WTC11 (cell line): Measurements from ENCODE around the gene SH3GL3. TPM values are rescaled to one million over a fixed set of nuclear protein-coding genes. Genes with fewer than 3 reads are reported as not detected.

Experiments used
- ATAC-seq: fragments of 200-7000 bp; cut with Tn5 transposase; 2 replicates; pipeline ENCODE4 v1.10.0; 2021; ENCODE audit warnings: mild to moderate bottlenecking, moderate library complexity
- CTCF ChIA-PET: fragments of 300-600 bp; sonication (Branson Sonifier 250); formaldehyde crosslinking; loops from one replicate; lab custom pipeline; 2021; ENCODE audit warnings: antibody characterized with exemption; lab: Charles Lee
- POLR2A ChIA-PET: fragments of 350-600 bp; sonication (Branson Sonifier 250); formaldehyde crosslinking; loops from one replicate; lab custom pipeline; 2021; ENCODE audit warnings: antibody characterized with exemption; lab: Charles Lee
- DNase-seq: peaks from one replicate; pipeline ENCODE4 v3.0.0; 2021; ENCODE audit warnings: low spot score
- H3K27ac Mint-ChIP-seq: 2 replicates; pipeline ENCODE4 v1.8.0; 2021; ENCODE audit warnings: mixed read lengths
- H3K27me3 Mint-ChIP-seq: 2 replicates; pipeline ENCODE4 v1.8.0; 2021; ENCODE audit warnings: low read depth, mild to moderate bottlenecking, moderate library complexity, mixed read lengths
- H3K36me3 Mint-ChIP-seq: 2 replicates; pipeline ENCODE4 v1.8.0; 2021; ENCODE audit warnings: mixed read lengths
- H3K4me1 Mint-ChIP-seq: 2 replicates; pipeline ENCODE4 v1.8.0; 2022; ENCODE audit warnings: mixed read lengths
- H3K4me3 Mint-ChIP-seq: 2 replicates; pipeline ENCODE4 v1.8.0; 2021; ENCODE audit warnings: mild to moderate bottlenecking, moderate library complexity, mixed read lengths
- H3K9me3 Mint-ChIP-seq: 2 replicates; pipeline ENCODE4 v1.8.0; 2021; ENCODE audit warnings: mixed read lengths
- CREM ChIP-seq: sonication (generic); formaldehyde crosslinking; IDR thresholded peaks from 2 replicates; pipeline ENCODE4 v1.8.1; 2022; ENCODE audit warnings: mild to moderate bottlenecking, missing genetic modification reagents, moderate library complexity
- KAT7 ChIP-seq: sonication (generic); formaldehyde crosslinking; IDR thresholded peaks from 2 replicates; pipeline ENCODE4 v1.8.1; 2023; ENCODE audit warnings: missing genetic modification reagents, mild to moderate bottlenecking, borderline replicate concordance
- MLX ChIP-seq: sonication (generic); formaldehyde crosslinking; IDR thresholded peaks from 2 replicates; pipeline ENCODE4 v1.8.1; 2023; ENCODE audit warnings: mild to moderate bottlenecking, missing genetic modification reagents, moderate library complexity
- MYBL2 ChIP-seq: sonication (generic); formaldehyde crosslinking; IDR thresholded peaks from 2 replicates; pipeline ENCODE4 v1.8.1; 2023; ENCODE audit warnings: mild to moderate bottlenecking, moderate library complexity, missing genetic modification reagents
- OVOL2 ChIP-seq: fragments of 250-450 bp; sonication (Bioruptor Pico); IDR thresholded peaks from 2 replicates; pipeline ENCODE4 v1.9.0; 2021; ENCODE audit warnings: mild to moderate bottlenecking, borderline replicate concordance
- PREB ChIP-seq: sonication (generic); formaldehyde crosslinking; IDR thresholded peaks from 2 replicates; pipeline ENCODE4 v1.8.1; 2022; ENCODE audit warnings: mild to moderate bottlenecking, missing genetic modification reagents, moderate library complexity, borderline replicate concordance
- RELA ChIP-seq: sonication (generic); formaldehyde crosslinking; IDR thresholded peaks from 2 replicates; pipeline ENCODE4 v1.8.1; 2022; ENCODE audit warnings: missing genetic modification reagents, mild to moderate bottlenecking, borderline replicate concordance
- TCF7 ChIP-seq: sonication (generic); formaldehyde crosslinking; IDR thresholded peaks from 2 replicates; pipeline ENCODE4 v1.8.0; 2022; ENCODE audit warnings: mild to moderate bottlenecking, low read depth, missing genetic modification reagents, moderate library complexity
- TEAD1 ChIP-seq: sonication (generic); formaldehyde crosslinking; IDR thresholded peaks from 2 replicates; pipeline ENCODE4 v1.8.0; 2022; ENCODE audit warnings: mild to moderate bottlenecking, missing genetic modification reagents
- USF1 ChIP-seq: sonication (generic); formaldehyde crosslinking; IDR thresholded peaks from 2 replicates; pipeline ENCODE4 v1.8.0; 2022; ENCODE audit warnings: mild to moderate bottlenecking, missing genetic modification reagents
- USF2 ChIP-seq: sonication (generic); formaldehyde crosslinking; IDR thresholded peaks from 2 replicates; pipeline ENCODE4 v1.8.1; 2023; ENCODE audit warnings: mild to moderate bottlenecking, missing genetic modification reagents, moderate library complexity
- ZNF219 ChIP-seq: sonication (generic); formaldehyde crosslinking; IDR thresholded peaks from 2 replicates; pipeline ENCODE4 v1.8.0; 2023; ENCODE audit warnings: missing genetic modification reagents, mild to moderate bottlenecking, borderline replicate concordance
- ZNF232 ChIP-seq: sonication (generic); formaldehyde crosslinking; IDR thresholded peaks from 2 replicates; pipeline ENCODE4 v1.8.0; 2022; ENCODE audit warnings: mild to moderate bottlenecking, missing genetic modification reagents
- ZNF263 ChIP-seq: sonication (generic); formaldehyde crosslinking; IDR thresholded peaks from 2 replicates; pipeline ENCODE4 v1.8.1; 2022; ENCODE audit warnings: low read depth, mild to moderate bottlenecking, moderate library complexity, missing genetic modification reagents
- ZSCAN18 ChIP-seq: fragments of 250-450 bp; sonication (Bioruptor Pico); IDR thresholded peaks from 2 replicates; pipeline ENCODE4 v2.1.2; 2022; ENCODE audit warnings: mild to moderate bottlenecking, moderate library complexity
- total RNA-seq: library from RNA; stranded (reverse); gene quantifications from 3 replicates; pipeline ENCODE4 v1.2.3, GENCODE V29; 2021
- TF ChIP-seq, protein P1 (sequence below): sonication (generic); formaldehyde crosslinking; IDR thresholded peaks from 2 replicates; pipeline ENCODE4 v1.8.1; 2022; ENCODE audit warnings: mild to moderate bottlenecking, moderate library complexity, missing genetic modification reagents
- TF ChIP-seq, protein P2 (sequence below): sonication (generic); formaldehyde crosslinking; IDR thresholded peaks from 2 replicates; pipeline ENCODE4 v1.8.1; 2023; ENCODE audit warnings: mild to moderate bottlenecking, missing genetic modification reagents, borderline replicate concordance
- TF ChIP-seq, protein P3 (sequence below): fragments of 250-450 bp; sonication (Bioruptor Pico); IDR thresholded peaks from 2 replicates; pipeline ENCODE4 v1.8.0; 2021; ENCODE audit warnings: mild to moderate bottlenecking

The SH3GL3 gene
- total RNA-seq, 1 experiment from 2014 or later = 9.2 TPM

DNA sequence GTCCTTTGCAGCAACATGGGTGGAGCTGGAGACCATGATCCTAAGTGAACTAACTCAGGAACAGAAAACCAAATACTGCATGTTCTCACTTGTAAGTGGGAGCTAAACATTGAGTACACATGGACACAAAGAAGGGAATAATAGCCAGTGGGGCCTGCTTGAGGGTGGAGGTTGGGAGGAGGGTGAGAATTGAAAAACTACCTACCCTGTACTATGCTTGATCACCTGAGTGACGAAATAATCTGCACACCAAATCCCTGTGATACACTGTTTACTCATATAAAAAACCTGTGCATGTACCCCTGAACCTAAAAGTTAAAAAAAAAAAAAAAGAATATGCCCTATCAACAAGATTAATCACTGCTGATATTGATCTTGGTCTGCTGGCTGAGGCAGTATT lies 148.1 kb downstream of the SH3GL3 start:
- DNase-seq (no peak), ATAC-seq (no peak)
- Mint-ChIP-seq H3K27me3 (no peaks in the 10 kb centered on the region; the same call in 1 of the 2 replicates), H3K4me3 (no peak overlapping the region), H3K4me1 (no peaks in the 10 kb centered on the region), H3K27ac (no peak overlapping the region), H3K9me3 (peaks cover 16% of the 10 kb centered on the region), H3K36me3 (peaks cover 12% of the 10 kb centered on the region)
- CTCF ChIA-PET = interaction anchor here (0.6 kb wide), 1 partner anchor 440 kb away, joined by 3 read pairs; no protein-coding TSS in a partner anchor
- no peak for TF ChIP-seq ZNF219 (CRISPR knock-in tag)
- no peak for TF ChIP-seq RELA
- TF ChIP-seq, protein P1, sequence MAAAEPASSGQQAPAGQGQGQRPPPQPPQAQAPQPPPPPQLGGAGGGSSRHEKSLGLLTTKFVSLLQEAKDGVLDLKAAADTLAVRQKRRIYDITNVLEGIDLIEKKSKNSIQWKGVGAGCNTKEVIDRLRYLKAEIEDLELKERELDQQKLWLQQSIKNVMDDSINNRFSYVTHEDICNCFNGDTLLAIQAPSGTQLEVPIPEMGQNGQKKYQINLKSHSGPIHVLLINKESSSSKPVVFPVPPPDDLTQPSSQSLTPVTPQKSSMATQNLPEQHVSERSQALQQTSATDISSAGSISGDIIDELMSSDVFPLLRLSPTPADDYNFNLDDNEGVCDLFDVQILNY (CRISPR knock-in tag) = no peak
- TF ChIP-seq MLX = no peak
- TF ChIP-seq, protein P2, sequence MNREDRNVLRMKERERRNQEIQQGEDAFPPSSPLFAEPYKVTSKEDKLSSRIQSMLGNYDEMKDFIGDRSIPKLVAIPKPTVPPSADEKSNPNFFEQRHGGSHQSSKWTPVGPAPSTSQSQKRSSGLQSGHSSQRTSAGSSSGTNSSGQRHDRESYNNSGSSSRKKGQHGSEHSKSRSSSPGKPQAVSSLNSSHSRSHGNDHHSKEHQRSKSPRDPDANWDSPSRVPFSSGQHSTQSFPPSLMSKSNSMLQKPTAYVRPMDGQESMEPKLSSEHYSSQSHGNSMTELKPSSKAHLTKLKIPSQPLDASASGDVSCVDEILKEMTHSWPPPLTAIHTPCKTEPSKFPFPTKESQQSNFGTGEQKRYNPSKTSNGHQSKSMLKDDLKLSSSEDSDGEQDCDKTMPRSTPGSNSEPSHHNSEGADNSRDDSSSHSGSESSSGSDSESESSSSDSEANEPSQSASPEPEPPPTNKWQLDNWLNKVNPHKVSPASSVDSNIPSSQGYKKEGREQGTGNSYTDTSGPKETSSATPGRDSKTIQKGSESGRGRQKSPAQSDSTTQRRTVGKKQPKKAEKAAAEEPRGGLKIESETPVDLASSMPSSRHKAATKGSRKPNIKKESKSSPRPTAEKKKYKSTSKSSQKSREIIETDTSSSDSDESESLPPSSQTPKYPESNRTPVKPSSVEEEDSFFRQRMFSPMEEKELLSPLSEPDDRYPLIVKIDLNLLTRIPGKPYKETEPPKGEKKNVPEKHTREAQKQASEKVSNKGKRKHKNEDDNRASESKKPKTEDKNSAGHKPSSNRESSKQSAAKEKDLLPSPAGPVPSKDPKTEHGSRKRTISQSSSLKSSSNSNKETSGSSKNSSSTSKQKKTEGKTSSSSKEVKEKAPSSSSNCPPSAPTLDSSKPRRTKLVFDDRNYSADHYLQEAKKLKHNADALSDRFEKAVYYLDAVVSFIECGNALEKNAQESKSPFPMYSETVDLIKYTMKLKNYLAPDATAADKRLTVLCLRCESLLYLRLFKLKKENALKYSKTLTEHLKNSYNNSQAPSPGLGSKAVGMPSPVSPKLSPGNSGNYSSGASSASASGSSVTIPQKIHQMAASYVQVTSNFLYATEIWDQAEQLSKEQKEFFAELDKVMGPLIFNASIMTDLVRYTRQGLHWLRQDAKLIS (CRISPR knock-in tag) = no peak
- TF ChIP-seq KAT7 (CRISPR knock-in tag) = no peak
- TF ChIP-seq OVOL2 (CRISPR knock-in tag) = no peak
- no peak for TF ChIP-seq TCF7
- no peak for TF ChIP-seq MYBL2
- TF ChIP-seq ZNF263 (CRISPR knock-in tag) = no peak
- TF ChIP-seq USF1 = no peak
- no peak for TF ChIP-seq CREM (CRISPR knock-in tag)
- no peak for TF ChIP-seq ZNF232 (CRISPR knock-in tag)
- TF ChIP-seq TEAD1 (CRISPR knock-in tag) = no peak
- TF ChIP-seq, all 79 proteins: peak for 0
- POLR2A ChIA-PET = no interaction called here

- POLR2A ChIA-PET = no interaction called here
- Mint-ChIP-seq H3K27me3 (no peaks in the 10 kb centered on the region; the same call in 1 of the 2 replicates), H3K4me1 (no peaks in the 10 kb centered on the region), H3K27ac (no peak overlapping the region), H3K9me3 (peaks cover 34% of the 10 kb centered on the region), H3K4me3 (no peak overlapping the region), H3K36me3 (peaks cover 26% of the 10 kb centered on the region)
- CTCF ChIA-PET = no interaction called here
- ATAC-seq (no peak), DNase-seq (no peak)
- TF ChIP-seq RELA (no peak), MLX (no peak), USF2 (CRISPR knock-in tag) (no peak), PREB (no peak), ZSCAN18 (no peak)
- TF ChIP-seq, protein P3, sequence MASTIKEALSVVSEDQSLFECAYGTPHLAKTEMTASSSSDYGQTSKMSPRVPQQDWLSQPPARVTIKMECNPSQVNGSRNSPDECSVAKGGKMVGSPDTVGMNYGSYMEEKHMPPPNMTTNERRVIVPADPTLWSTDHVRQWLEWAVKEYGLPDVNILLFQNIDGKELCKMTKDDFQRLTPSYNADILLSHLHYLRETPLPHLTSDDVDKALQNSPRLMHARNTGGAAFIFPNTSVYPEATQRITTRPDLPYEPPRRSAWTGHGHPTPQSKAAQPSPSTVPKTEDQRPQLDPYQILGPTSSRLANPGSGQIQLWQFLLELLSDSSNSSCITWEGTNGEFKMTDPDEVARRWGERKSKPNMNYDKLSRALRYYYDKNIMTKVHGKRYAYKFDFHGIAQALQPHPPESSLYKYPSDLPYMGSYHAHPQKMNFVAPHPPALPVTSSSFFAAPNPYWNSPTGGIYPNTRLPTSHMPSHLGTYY (CRISPR knock-in tag) = no peak
- TF ChIP-seq, protein P1 (CRISPR knock-in tag) = no peak
Observed at GRCh38 chr15:83598031-83598430, 150.9 kb downstream of the SH3GL3 start.
